HG03575 (cell line): ENCODE results near the gene KHDRBS1.
"Not testable (repeated sequence)": the region's sequence is repeated elsewhere in the genome, so short reads cannot be mapped to it uniquely, and the experiment has no call there.

ENCODE experiments used
- ATAC-seq: cut with Tn5 transposase; IDR thresholded peaks from one replicate; pipeline ENCODE4 v1.9.1; 2021; ENCODE audit not compliant: unreplicated experiment, insufficient number of reproducible peaks, low FRiP score; ENCODE audit errors: extremely low read depth

KHDRBS1 gene

GRCh38 chr1:32052887-32053286 lies 39.2 kb downstream of the KHDRBS1 start:
- no peak for ATAC-seq

DNA sequence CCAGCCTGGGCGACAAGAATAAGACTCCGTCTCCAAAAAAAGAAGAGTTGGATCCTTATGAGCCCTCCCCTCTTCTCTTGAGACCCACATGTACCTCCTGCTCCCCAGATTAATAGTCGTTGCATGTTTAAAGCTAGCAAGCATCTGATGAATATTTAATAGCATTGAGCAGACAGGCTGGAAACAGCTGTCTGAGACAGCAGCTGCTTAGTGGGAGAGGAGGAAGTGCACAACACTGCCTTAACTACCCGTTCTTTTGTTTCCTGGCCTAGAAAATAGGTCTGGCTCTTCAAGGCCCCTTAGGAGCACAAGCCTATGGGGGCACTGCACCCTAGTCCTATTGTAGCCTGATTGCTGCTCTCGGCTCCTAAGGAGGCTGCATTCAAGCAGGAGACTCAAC lies 41.7 kb downstream of the KHDRBS1 start:
- no peak for ATAC-seq

- no peak for ATAC-seq
Measured at GRCh38 chr1:32056598-32056997, 42.9 kb downstream of the KHDRBS1 start.

DNA sequence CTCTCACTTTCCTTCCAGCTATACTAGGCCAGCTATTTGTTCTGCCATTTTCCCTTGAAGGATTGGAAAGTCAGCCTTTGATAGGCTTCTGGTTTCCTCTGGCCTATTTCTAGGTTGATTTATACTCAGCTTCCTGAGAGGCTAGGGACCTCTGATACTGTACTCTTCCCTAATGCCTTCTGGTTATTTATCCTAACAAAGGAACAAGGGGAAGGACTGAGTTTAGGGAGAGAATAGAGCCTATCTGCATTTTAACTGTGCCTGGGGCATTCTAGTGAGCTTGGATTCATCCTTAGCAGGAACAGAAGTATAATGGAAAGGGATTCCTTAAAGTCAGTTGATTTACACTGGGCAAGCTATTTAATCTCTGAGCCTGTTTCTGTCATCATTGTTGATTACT lies 47.2 kb downstream of the KHDRBS1 start:
- no peak for ATAC-seq

DNA sequence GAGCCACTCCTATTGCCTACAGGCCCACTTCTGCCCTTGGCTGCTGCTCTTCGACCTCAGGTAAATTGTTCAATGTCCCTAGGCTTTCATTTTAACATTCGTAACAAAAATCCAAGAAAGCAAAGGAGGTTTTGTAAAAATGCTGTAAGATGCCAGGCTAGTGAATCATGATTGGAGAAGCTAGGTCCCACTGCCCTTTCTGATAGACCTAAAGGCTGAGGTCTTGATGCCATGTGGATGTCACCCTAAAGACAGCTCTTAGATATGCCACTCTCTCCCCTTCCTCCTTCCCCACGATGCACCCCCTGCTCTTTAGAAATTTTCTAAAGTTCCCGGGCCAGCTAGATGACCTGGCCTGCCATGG lies 49.2 kb downstream of the KHDRBS1 start:
- ATAC-seq: no peak

GRCh38 chr1:32063261-32063681 lies 49.6 kb downstream of the KHDRBS1 start:
- ATAC-seq: no peak

DNA sequence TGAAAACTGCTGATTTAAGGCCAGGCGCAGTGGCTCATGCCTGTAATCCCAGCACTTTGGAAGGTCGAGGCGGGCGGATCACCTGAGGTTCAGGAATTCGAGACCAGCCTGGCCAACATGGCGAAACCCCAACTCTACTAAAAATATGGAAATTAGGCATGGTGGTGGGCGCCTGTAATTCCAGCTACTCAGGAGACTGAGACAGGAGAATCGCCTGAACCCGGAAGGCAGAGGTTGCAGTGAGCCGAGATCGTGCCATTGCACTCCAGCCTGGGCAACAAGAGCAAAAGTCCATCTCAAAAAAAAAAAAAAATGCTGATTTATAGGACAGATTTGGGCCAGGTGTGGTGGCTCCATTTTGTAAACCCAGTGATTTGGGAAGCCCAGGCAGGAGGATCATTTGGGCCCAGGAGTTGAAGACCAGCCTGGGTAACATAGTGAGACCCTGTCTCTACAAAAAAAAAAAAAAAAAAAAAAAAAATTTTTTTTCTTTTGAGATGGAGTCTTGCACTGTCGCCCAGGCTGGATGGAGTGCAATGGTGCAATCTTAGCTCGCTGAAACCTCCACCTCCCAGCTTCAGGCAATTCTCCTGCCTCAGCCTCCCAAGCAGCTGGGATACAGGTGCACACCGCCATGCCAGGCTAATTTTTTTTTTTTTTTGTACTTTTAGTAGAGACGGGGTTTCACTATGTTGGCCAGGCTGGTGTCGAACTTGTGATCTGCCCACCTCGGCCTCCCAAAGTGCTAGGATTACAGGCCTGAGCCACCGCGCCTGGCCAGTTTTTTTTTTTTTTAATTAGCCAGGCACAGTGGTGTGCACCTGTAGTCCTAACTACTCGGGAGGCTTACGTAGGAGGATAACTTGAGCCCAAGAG lies 52.2 kb downstream of the KHDRBS1 start:
- not testable (repeated sequence) for ATAC-seq

GRCh38 chr1:32066489-32066873 lies 52.8 kb downstream of the KHDRBS1 start:
- ATAC-seq: no peak

DNA sequence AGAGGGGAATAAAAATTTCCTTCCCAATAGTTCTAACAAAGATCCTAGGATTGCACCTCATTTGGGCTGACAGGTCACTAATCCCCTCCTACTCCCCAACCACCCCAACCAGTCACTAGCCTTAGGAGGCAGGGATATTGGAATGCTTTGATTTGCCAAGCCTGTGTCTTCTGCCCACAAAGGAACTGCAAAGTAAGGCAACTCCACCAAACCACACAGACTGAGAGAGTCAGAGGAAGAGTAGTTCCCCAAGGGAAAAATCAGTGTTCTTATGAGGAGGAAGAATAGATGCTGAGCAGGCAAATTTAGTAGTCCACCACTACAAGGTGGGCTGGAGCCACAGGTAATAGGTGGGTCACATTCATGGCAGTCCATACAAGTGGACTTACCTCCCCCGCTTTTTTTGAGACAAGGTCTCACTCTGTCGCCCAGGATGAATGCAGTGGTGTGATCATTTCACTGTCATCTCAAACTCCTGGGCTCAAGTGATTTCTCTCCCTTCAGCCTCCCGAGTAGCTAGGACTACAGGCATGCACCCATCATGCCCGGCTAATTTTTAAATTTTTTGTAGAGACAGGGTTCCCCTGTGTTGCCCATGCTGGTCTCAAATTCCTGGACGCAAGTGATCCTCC lies 55.4 kb downstream of the KHDRBS1 start:
- no peak for ATAC-seq

DNA sequence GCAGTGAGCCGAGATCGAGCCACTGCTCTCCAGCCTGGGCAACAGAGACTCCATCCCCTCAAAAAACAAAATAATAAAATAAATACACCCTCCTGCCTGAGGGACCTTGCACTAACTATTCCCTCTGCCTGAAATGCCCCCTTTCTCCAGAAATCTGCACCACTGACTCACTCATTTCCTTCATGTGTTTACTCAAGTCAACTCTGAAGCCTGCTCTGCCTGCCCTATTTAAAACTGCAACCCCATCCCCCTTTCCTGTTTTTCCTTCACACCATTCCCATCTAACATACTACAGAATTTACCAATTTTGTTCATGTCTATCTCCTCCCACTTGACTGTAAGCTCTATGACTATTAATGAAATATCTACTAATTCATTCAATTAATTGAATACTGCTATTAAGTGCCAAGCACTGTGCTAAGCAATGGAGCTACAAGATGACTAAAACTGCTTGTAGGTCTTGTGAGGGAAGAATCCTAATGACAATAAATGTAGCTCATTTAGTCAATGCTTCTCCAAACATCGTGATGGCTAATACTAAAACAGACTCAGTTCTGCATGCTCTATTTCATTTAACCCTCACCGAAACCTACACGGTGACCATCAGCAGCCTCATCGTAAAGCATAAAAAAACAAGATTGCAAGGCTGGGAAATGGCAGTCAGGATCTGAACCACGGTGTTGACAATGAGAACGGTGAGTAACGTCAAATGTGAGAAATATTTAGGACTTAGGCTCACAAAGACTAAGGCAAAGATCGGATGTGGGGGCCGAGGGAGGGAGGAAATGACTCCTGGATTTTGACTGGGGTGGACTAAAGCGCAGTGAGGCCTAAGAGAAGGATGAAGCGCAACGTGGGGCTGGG lies 58.3 kb downstream of the KHDRBS1 start:
- no peak for ATAC-seq

- no peak for ATAC-seq
Measured at GRCh38 chr1:32072622-32073298, 59.1 kb downstream of the KHDRBS1 start, which contains the start of gene TMEM39B. TSS of gene TMEM39B (plus strand) at chr1:32072939. CDS start at chr1:32073048, 109 bp downstream.

DNA sequence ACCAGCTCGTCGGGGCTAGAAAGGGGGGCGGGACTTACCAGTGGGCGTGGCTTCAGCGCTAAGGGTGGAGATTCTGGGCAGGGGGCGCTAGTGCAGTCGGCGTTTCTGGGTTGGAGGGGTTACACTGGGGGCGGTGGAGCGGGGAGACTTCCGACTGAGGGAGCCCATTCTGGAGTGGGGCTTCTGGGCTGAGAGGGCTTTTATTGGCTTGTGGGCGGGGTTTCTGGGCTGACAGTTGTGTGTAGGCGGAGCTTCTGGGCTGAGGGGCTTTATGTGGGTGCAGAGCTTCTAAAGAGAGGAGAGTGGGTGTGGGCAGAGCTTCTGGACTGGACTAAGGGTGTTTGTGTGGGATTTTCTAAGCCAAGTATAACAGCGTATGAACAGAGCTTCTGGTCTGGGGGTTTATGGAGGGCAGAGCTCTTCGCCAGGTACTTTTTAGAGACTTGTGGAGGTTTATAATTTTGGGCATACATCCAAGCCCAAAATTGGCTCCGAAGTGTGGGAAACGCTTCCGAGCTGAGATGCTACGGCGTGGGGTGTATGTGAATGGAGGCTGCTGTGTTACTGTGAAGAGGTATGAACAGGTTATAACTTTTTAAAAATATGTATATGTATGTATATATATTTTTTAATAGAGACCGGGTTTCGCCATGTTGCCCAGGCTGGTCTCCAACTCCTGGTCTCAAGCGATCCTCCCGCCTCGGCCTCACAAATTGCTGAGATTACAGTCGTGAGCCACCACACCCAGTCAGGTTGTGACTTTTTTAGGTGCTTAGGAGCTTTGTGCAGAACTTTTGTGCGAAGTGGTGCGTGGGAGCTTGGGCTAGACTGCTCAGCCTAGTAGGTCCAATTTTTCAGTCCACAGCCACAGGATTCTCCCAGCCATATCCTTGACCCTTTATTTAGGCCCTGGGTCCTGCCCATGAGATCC lies 59.9 kb downstream of the KHDRBS1 start:
- no peak for ATAC-seq

GRCh38 chr1:32074841-32075240 lies 61.2 kb downstream of the KHDRBS1 start:
- no peak for ATAC-seq

- ATAC-seq: no peak
Measured at GRCh38 chr1:32077451-32077850, 63.8 kb downstream of the KHDRBS1 start.

GRCh38 chr1:32082022-32082421 lies 68.4 kb downstream of the KHDRBS1 start:
- ATAC-seq: no peak

- ATAC-seq: not testable (repeated sequence)
Measured at GRCh38 chr1:32086381-32086780, 72.7 kb downstream of the KHDRBS1 start.

- ATAC-seq: no peak
Measured at GRCh38 chr1:32091176-32091575, 77.5 kb downstream of the KHDRBS1 start.

DNA sequence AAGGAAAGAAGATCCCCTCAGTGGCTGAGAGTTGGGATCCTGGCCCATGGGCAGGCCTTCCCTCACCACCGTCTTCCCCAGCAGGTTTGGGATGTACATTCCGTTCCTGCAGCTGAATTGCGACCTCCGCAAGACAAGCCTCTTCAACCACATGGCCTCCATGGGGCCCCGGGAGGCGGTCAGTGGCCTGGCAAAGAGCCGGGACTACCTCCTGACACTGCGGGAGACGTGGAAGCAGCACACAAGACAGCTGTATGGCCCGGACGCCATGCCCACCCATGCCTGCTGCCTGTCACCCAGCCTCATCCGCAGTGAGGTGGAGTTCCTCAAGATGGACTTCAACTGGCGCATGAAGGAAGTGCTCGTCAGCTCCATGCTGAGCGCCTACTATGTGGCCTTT lies 77.9 kb downstream of the KHDRBS1 start:
- ATAC-seq: no peak
